H1 (cell line): ENCODE measurements around the gene DYNC1I2. TPM values are rescaled to one million over a fixed set of nuclear protein-coding genes. Genes with fewer than 3 reads are reported as not detected.

Source experiments
- CTCF ChIA-PET: fragments of 300-600 bp; sonication (Branson Sonifier 250); formaldehyde crosslinking; loops from one replicate; lab custom pipeline; 2021; ENCODE audit not compliant: partially characterized antibody; lab: Charles Lee
- POLR2A ChIA-PET: fragments of 300-600 bp; sonication (Branson Sonifier 250); formaldehyde crosslinking; loops from one replicate; lab custom pipeline; 2021; ENCODE audit warnings: inconsistent platforms; ENCODE audit not compliant: partially characterized antibody; lab: Charles Lee
- DNase-seq, 2 experiments: peaks; one replicate each; pipeline versions ENCODE4 v3.0.0 to v3.0.0-alpha.2; 2010 to 2022; ENCODE audit warnings: low spot score in 2 of 2, low read depth in 1 of 2, mixed read lengths in 1 of 2
- FAIRE-seq: peaks from 2 replicates; lab custom pipeline; 2011; peaks lifted over from hg19 to GRCh38; lab: Jason Lieb, UNC
- H2AFZ ChIP-seq: 2 replicates; pipeline ENCODE4 v1.8.1; 2012; ENCODE audit warnings: low read length, inconsistent platforms
- H2AK5ac ChIP-seq: 2 replicates; pipeline ENCODE4 v1.6.1; 2013; ENCODE audit warnings: low read depth, low read length
- H2BK120ac ChIP-seq: replicated peaks from 2 replicates; pipeline ENCODE3; 2013; ENCODE audit warnings: low read depth, low read length, inconsistent platforms
- H2BK12ac ChIP-seq: 2 replicates; pipeline ENCODE4 v1.6.1; 2013; ENCODE audit warnings: low read depth, low read length
- H2BK15ac ChIP-seq: 2 replicates; pipeline ENCODE4 v1.6.1; 2013; ENCODE audit warnings: low read length
- H2BK20ac ChIP-seq: 2 replicates; pipeline ENCODE4 v1.6.1; 2013; ENCODE audit warnings: low read length
- H2BK5ac ChIP-seq: 2 replicates; pipeline ENCODE4 v1.6.1; 2013; ENCODE audit warnings: low read depth, low read length
- H3K14ac ChIP-seq: 2 replicates; pipeline ENCODE4 v1.6.1; 2013; ENCODE audit warnings: inconsistent platforms; ENCODE audit not compliant: insufficient read length
- H3K18ac ChIP-seq: 2 replicates; pipeline ENCODE4 v1.6.1; 2013; ENCODE audit warnings: low read length; ENCODE audit errors: extremely low read depth
- H3K23ac ChIP-seq: 2 replicates; pipeline ENCODE4 v1.6.1; 2013; ENCODE audit warnings: inconsistent platforms; ENCODE audit not compliant: insufficient read length
- H3K23me2 ChIP-seq: 2 replicates; pipeline ENCODE4 v1.6.1; 2013; ENCODE audit warnings: low read depth, low read length
- H3K27ac ChIP-seq: 2 replicates; pipeline ENCODE4 v1.6.1; 2011; ENCODE audit warnings: low read depth, low read length, inconsistent platforms
- H3K27me3 ChIP-seq, 4 experiments: replicated peaks in 1 of 4; 1 replicate in 1 of 4; 2 replicates in 3 of 4; pipeline versions ENCODE4 v1.6.1 to v1.8.1; 2011 to 2013; ENCODE audit warnings: low read length in 3 of 4, mild to moderate bottlenecking in 3 of 4, inconsistent platforms in 2 of 4, mixed read lengths in 2 of 4, moderate library complexity in 1 of 4; ENCODE audit not compliant: control insufficient read depth in 3 of 4, insufficient read depth in 3 of 4; ENCODE audit errors: extremely low read depth in 1 of 4
- H3K36me3 ChIP-seq, 4 experiments: 2 replicates each; pipeline versions ENCODE4 v1.6.1 to v1.8.1; 2011 to 2013; ENCODE audit warnings: mild to moderate bottlenecking in 4 of 4, low read length in 3 of 4, moderate library complexity in 2 of 4, control low read depth in 1 of 4, inconsistent platforms in 1 of 4; ENCODE audit not compliant: insufficient read depth in 4 of 4, control insufficient read depth in 2 of 4
- H3K4ac ChIP-seq: replicated peaks from 2 replicates; pipeline ENCODE3; 2013; ENCODE audit warnings: low read length, low read depth, mixed read lengths, inconsistent platforms; ENCODE audit not compliant: insufficient read length
- H3K4me1 ChIP-seq, 4 experiments: replicated peaks in 1 of 4; 1 replicate in 1 of 4; 2 replicates in 3 of 4; pipeline versions ENCODE4 v1.6.1 to v1.8.1; 2011 to 2013; ENCODE audit warnings: low read length in 3 of 4, inconsistent platforms in 2 of 4, mixed read lengths in 1 of 4; ENCODE audit not compliant: insufficient read depth in 4 of 4, control insufficient read depth in 3 of 4
- H3K4me2 ChIP-seq, 2 experiments: 2 replicates each; pipeline versions ENCODE4 v1.6.1 to v1.8.1; 2011 to 2013; ENCODE audit warnings: low read depth in 2 of 2, low read length in 2 of 2, control low read depth in 1 of 2, inconsistent platforms in 1 of 2, mild to moderate bottlenecking in 1 of 2; ENCODE audit not compliant: insufficient read depth in 1 of 2
- H3K4me3 ChIP-seq, 4 experiments: fragments of 200-600, 300-600 bp in 1 of 4; sonication (generic), shearing (Covaris generic), sonication (Bioruptor Twin) in 1 of 4; 2 replicates each; pipeline versions ENCODE4 v1.5.1 to v1.8.1; 2011 to 2016; ENCODE audit warnings: low read length in 4 of 4, low read depth in 3 of 4, control low read depth in 2 of 4, inconsistent platforms in 2 of 4, mild to moderate bottlenecking in 2 of 4, mixed read lengths in 1 of 4, moderate library complexity in 1 of 4; ENCODE audit not compliant: insufficient read depth in 2 of 4; ENCODE audit errors: extremely low read depth in 1 of 4
- H3K56ac ChIP-seq: replicated peaks from 2 replicates; pipeline ENCODE3; 2013; ENCODE audit warnings: low read depth, mild to moderate bottlenecking, mixed read lengths, low read length, inconsistent platforms; ENCODE audit not compliant: insufficient read length
- H3K79me1 ChIP-seq: 2 replicates; pipeline ENCODE4 v1.6.1; 2013; ENCODE audit warnings: low read depth, low read length, control low read depth
- H3K79me2 ChIP-seq, 2 experiments: 2 replicates each; pipeline versions ENCODE4 v1.6.1 to v1.8.1; 2012 to 2013; ENCODE audit warnings: low read length in 2 of 2, mild to moderate bottlenecking in 2 of 2, inconsistent platforms in 1 of 2; ENCODE audit not compliant: insufficient read depth in 2 of 2, control insufficient read depth in 1 of 2
- H3K9ac ChIP-seq, 4 experiments: replicated peaks in 1 of 4; 1 replicate in 1 of 4; 2 replicates in 3 of 4; pipeline versions ENCODE4 v1.6.1 to v1.8.1; 2011 to 2013; ENCODE audit warnings: low read depth in 3 of 4, low read length in 3 of 4, control low read depth in 2 of 4, mild to moderate bottlenecking in 2 of 4, moderate library complexity in 2 of 4, inconsistent platforms in 1 of 4; ENCODE audit errors: extremely low read depth in 1 of 4
- H3K9me3 ChIP-seq, 2 experiments: 2 replicates each; pipeline versions ENCODE4 v1.6.1 to v1.8.1; 2012 to 2013; ENCODE audit warnings: mild to moderate bottlenecking in 2 of 2, moderate library complexity in 2 of 2, control low read depth in 1 of 2, inconsistent platforms in 1 of 2, low read depth in 1 of 2, low read length in 1 of 2, mixed read lengths in 1 of 2; ENCODE audit not compliant: insufficient read depth in 2 of 2
- H4K20me1 ChIP-seq, 2 experiments: replicated peaks in 1 of 2; 2 replicates each; pipeline versions ENCODE3 to v1.8.1; 2011 to 2013; ENCODE audit warnings: inconsistent platforms in 2 of 2, low read length in 2 of 2, mild to moderate bottlenecking in 1 of 2; ENCODE audit not compliant: insufficient read depth in 2 of 2, control insufficient read depth in 1 of 2
- H4K5ac ChIP-seq: 2 replicates; pipeline ENCODE4 v1.6.1; 2013; ENCODE audit warnings: low read length, low read depth, mixed read lengths, inconsistent platforms; ENCODE audit not compliant: insufficient read length
- H4K8ac ChIP-seq: 2 replicates; pipeline ENCODE4 v1.8.0; 2013; ENCODE audit warnings: mild to moderate bottlenecking, moderate library complexity, low read length, inconsistent platforms; ENCODE audit not compliant: insufficient read depth; ENCODE audit errors: extremely low read depth
- H4K91ac ChIP-seq: replicated peaks from 2 replicates; pipeline ENCODE3; 2013; ENCODE audit warnings: low read length, mixed read lengths, inconsistent platforms; ENCODE audit not compliant: insufficient read length
- RFX5 ChIP-seq: IDR thresholded peaks from 2 replicates; pipeline ENCODE4 v1.6.1; 2011; ENCODE audit warnings: low read depth, low read length, improper control_type of control experiment, borderline replicate concordance
- SAP30 ChIP-seq: fragments of 300-600 bp; sonication (generic); IDR thresholded peaks from 2 replicates; pipeline ENCODE4 v1.7.1; 2012; ENCODE audit warnings: low read length, moderate library complexity, mild to moderate bottlenecking, inconsistent platforms; ENCODE audit not compliant: insufficient read depth, insufficient replicate concordance
- WGBS, 2 experiments: shearing (Covaris generic) in 1 of 2; methylation state at CpG; one replicate each; pipeline versions ENCODE4 v1.1.6 to v1.1.7; 2013 to 2015; ENCODE audit warnings: low lambda C conversion rate in 2 of 2, mixed read lengths in 2 of 2, inconsistent platforms in 1 of 2, low coverage in 1 of 2, missing lambda C conversion rate in 1 of 2; ENCODE audit not compliant: insufficient replicate concordance in 2 of 2, insufficient coverage in 1 of 2, insufficient read length in 1 of 2; ENCODE audit errors: extremely low coverage in 1 of 2, missing lambda C conversion rate in 1 of 2; 5-methylcytosine and 5-hydroxymethylcytosine counted together
- polyA plus RNA-seq, 7 experiments: library from polyadenylated mRNA; depleted of rRNA in 3 of 7; stranded (reverse) in 5 of 7; unstranded in 2 of 7; fragments of >200 nt in 5 of 7; fragments of 200-250 nt in 2 of 7; gene quantifications; 1 replicate in 5 of 7; 2 replicates in 1 of 7; 4 replicates in 1 of 7; pipeline versions ENCODE4 v1.2.1 to v1.2.3, GENCODE V29; 2011 to 2013; ENCODE audit warnings: missing spikeins in 2 of 7, mixed read lengths in 2 of 7
- total RNA-seq: library from RNA; stranded (reverse); fragmentation: NEBNext Ultra II Directional; extraction: Animal tissue kit (Norgen Biotek cat#: 25700); gene quantifications from 2 replicates; pipeline ENCODE4 v1.2.1, GENCODE V29; 2021

DYNC1I2 gene
- total and polyA plus RNA-seq, 2 of the 8 experiments (the other 6 are each of a cell fraction or from before 2014, with no cell fraction given): 67.3 to 68.1 TPM

DNA sequence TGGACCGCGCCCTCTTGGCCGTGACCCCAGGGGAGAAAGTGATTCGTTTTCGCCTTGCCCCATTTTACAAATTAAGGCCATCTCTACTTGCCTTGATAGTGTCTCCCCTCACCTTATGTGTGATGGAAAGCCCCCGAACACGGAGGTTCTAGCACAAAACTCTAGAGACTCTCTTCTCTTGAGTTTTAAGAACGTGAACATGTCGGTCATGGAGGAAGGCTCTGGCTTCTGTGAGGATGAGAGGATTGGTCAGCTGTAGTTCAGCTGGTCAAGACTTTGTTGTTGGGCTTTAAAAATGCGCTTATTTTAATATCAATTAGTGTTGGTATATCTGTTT is 828 bp downstream of the DYNC1I2 start:
- no peaks in the 10 kb centered on the region for H4K20me1 ChIP-seq
- peak overlapping the region; percentile 9 for H3K4ac ChIP-seq
- no peak overlapping the region for H4K91ac ChIP-seq
- peak overlapping the region; percentile 60; the same call in 1 of the 2 replicates for H4K8ac ChIP-seq
- peaks cover 0 to 10% (median 0%) of the 10 kb centered on the region in 4 experiments; a peak in 3 of 8 replicates for H3K36me3 ChIP-seq
- H2AFZ ChIP-seq: peak overlapping the region; percentile 97
- H4K5ac ChIP-seq: no peak overlapping the region
- no peak overlapping the region for H2BK20ac ChIP-seq
- H2BK120ac ChIP-seq: no peak overlapping the region
- no peaks in the 10 kb centered on the region; a peak in 1 of 7 replicates for H3K4me1 ChIP-seq
- peak overlapping the region; percentile 70 to 79 for H3K4me2 ChIP-seq
- no peaks in the 10 kb centered on the region for H3K79me1 ChIP-seq
- ChIA-PET CTCF (interaction anchor here (1.8 to 2.2 kb wide), 2 partner anchors 10 to 15 kb away, joined by 9 to 18 read pairs; no protein-coding TSS in a partner anchor), POLR2A (interaction anchor here (1.4 kb wide), 1 partner anchor 254 kb away, joined by 4 read pairs; the partner anchor contains the start of genes DCAF17 and METTL8)
- H2BK15ac ChIP-seq: no peak overlapping the region
- 0 out of 2 replicates have a peak, but pooled peaks cover 1% of the 10 kb centered on the region for H3K23me2 ChIP-seq
- TF ChIP-seq SAP30 (peak; percentile 14), RFX5 (no peak)
- no peaks in the 10 kb centered on the region for H3K27me3 ChIP-seq
- DNase-seq (no peak), FAIRE-seq (no peak)
- no peak overlapping the region for H3K14ac ChIP-seq
- peaks cover 0 to 26% of the 10 kb centered on the region in 2 experiments for H3K79me2 ChIP-seq
- H3K23ac ChIP-seq: no peak overlapping the region
- no peaks in the 10 kb centered on the region for H3K9me3 ChIP-seq
- peak overlapping the region; percentile 55; the same call in 1 of the 2 replicates for H2BK5ac ChIP-seq
- H3K56ac ChIP-seq: no peak overlapping the region
- WGBS, 2 experiments: 1% methylated on average over 10 of the region's 10 CpGs; no CpG with 5 or more reads in 1 of the 2 experiments
- H3K4me3 ChIP-seq: peak overlapping the region; percentile 81 to 97 (median 94)
- peak overlapping the region; percentile 22; the same call in 1 of the 2 replicates for H3K27ac ChIP-seq
- H2BK12ac ChIP-seq: no peak overlapping the region
- no peak overlapping the region for H2AK5ac ChIP-seq
- H3K9ac ChIP-seq: peak overlapping the region; percentile 67 to 89 (median 80)
- no peak overlapping the region for H3K18ac ChIP-seq
